IgD-negative memory B cell (primary cell): ENCODE measurements around the gene MORF4L1. TPM values are rescaled to one million over a fixed set of nuclear protein-coding genes. Genes with fewer than 3 reads are reported as not detected.
"Not testable (repeated sequence)": the region's sequence is repeated elsewhere in the genome, so short reads cannot be mapped to it uniquely, and the experiment has no call there.

Source experiments
- H3K27ac Mint-ChIP-seq, 3 donors: one replicate each; pipeline ENCODE4 v1.8.0; 2020 to 2022; ENCODE audit warnings: mild to moderate bottlenecking in 3 of 3, mixed read lengths in 3 of 3, moderate library complexity in 1 of 3
- H3K27me3 Mint-ChIP-seq: one replicate; pipeline ENCODE4 v1.8.0; 2021; ENCODE audit warnings: mixed read lengths
- H3K36me3 Mint-ChIP-seq: one replicate; pipeline ENCODE4 v1.8.0; 2020; ENCODE audit warnings: mild to moderate bottlenecking, mixed read lengths
- H3K4me1 Mint-ChIP-seq, 3 donors: one replicate each; pipeline ENCODE4 v1.8.0; 2020 to 2022; ENCODE audit warnings: mixed read lengths in 3 of 3, mild to moderate bottlenecking in 1 of 3
- H3K4me3 Mint-ChIP-seq, 4 donors: one replicate each; pipeline ENCODE4 v1.8.0; 2020 to 2022; ENCODE audit warnings: mild to moderate bottlenecking in 4 of 4, mixed read lengths in 4 of 4, moderate library complexity in 3 of 4
- H3K9me3 Mint-ChIP-seq, 3 donors: one replicate each; pipeline ENCODE4 v1.8.0; 2020 to 2021; ENCODE audit warnings: mixed read lengths in 3 of 3, mild to moderate bottlenecking in 1 of 3
- polyA plus RNA-seq: library from polyadenylated mRNA; unstranded; fragments of 300-500 nt; fragmentation: Illumina TruSeq; gene quantifications from one replicate; pipeline ENCODE4 v1.2.3, GENCODE V29; 2021

MORF4L1 gene
- polyA plus RNA-seq, 1 donor from 2014 or later, result 218 TPM

DNA sequence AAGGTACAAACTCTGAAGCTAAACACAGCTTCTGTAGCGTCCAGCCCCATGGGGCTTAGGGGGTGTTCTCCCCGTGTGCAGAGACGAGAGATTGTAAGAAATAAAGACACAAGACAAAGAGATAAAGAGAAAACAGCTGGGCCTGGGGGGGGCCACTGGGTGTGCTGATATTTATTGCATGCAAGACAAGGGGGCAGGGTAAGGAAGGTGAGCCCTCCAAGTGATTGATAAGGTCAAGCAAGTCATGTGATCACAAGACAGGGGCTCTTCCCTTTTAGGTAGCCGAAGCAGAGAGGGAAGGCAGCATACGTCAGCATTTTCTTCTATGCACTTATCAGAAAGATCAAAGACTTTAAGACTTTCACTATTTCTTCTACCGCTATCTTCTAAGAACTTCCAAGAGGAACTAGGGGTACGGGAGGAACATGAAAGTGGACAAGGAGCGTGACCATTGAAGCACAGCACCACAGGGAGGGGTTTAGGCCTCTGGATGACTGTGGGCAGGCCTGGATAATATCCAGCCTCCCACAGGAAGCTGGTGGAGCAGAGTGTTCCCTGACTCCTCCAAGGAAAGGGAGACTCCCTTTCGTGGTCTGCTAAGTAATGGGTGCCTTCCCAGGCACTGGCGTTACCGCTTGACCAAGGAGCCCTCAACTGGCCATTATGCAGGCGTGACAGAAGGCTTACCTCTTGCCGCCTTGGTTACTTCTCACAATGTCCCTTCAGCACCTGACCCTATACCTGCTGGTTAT is 29.8 kb downstream of the MORF4L1 start:
- H3K27me3 Mint-ChIP-seq, H3K4me1 Mint-ChIP-seq, H3K4me3 Mint-ChIP-seq, H3K9me3 Mint-ChIP-seq, H3K36me3 Mint-ChIP-seq: not testable (repeated sequence)
- H3K27ac Mint-ChIP-seq, result peak overlapping the region in 2 of 3 donors; percentile 22 to 54

GRCh38 chr15:78904599-78905358 is 32.1 kb downstream of the MORF4L1 start:
- no peaks in the 10 kb centered on the region for H3K9me3 Mint-ChIP-seq
- H3K27ac Mint-ChIP-seq, result peak overlapping the region in 1 of 3 donors; percentile 13
- no peak overlapping the region for H3K4me3 Mint-ChIP-seq
- H3K36me3 Mint-ChIP-seq, result peaks cover 2% of the 10 kb centered on the region
- H3K27me3 Mint-ChIP-seq, result no peaks in the 10 kb centered on the region
- H3K4me1 Mint-ChIP-seq, result peaks cover 11 to 16% (median 12%) of the 10 kb centered on the region in 3 donors

DNA sequence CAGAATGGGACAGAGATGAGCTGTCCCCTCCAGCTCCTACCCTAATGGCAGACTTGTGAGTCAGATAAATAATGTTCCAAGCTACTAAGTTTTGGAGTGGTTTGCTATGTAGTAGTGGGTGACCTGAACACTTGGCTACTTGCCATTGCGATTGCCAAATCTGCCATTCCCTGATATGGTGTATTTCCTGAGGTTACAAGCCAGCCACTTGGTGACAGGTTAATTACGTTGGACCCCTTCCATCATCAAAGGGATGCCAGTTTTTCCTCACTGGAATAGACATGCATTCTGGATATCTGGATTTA is 33.6 kb downstream of the MORF4L1 start:
- Mint-ChIP-seq H3K4me1 (peaks cover 14 to 19% (median 16%) of the 10 kb centered on the region in 3 donors), H3K9me3 (no peaks in the 10 kb centered on the region), H3K27me3 (no peaks in the 10 kb centered on the region), H3K27ac (no peak overlapping the region), H3K4me3 (no peak overlapping the region), H3K36me3 (peaks cover 2% of the 10 kb centered on the region)

DNA sequence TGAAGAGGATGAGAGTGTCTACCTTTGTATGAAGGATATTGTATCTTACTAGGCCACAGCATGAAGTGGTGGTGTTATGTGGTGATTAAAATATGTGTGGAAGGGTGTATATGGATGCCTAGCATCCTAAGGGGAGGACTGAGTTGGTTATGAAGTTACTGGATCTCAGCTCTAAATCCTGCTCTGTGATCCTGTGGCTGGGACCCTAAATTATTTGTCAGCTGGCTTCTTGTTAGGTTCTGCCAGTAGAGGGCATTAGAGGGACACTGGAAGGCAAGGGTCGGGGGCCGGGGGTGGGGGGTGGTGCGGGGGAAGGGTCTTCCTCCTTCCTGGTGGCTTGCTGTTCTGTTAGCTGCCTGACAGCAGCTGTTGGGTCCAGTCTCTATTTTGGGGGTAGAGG is 34.9 kb downstream of the MORF4L1 start:
- Mint-ChIP-seq H3K27me3 (no peaks in the 10 kb centered on the region), H3K4me1 (peaks cover 14 to 16% (median 15%) of the 10 kb centered on the region in 3 donors), H3K27ac (peak overlapping the region; percentile 21 to 55 (median 32)), H3K9me3 (no peaks in the 10 kb centered on the region), H3K36me3 (no peaks in the 10 kb centered on the region), H3K4me3 (no peak overlapping the region)

DNA sequence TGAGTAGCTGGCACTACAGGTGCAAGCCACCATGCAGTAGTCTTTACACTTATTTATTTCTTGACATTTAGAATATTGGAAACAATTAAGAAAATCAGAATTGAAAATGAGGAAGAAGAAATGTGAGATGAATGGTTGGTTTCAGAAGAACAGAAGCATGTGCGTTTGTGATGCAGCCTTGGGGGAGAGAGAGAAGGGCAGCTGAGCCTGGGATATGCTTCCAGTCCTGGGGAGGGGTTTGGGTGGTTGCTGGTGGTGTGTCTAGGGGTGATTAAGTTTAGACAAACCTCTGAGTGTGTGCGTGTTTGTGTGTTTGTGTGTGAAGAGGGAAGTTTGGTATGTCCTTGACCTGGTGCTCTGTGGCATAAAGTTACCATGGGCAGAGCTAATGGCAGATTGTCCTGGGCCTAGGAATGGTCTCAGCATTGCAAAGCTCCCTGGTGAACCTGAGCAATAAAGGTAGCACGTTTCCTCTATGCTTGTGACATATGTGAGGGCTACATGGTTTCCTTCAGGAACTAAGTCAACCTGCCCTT is 36.5 kb downstream of the MORF4L1 start:
- Mint-ChIP-seq H3K36me3 (no peaks in the 10 kb centered on the region), H3K9me3 (no peaks in the 10 kb centered on the region), H3K27me3 (no peaks in the 10 kb centered on the region), H3K4me3 (peak overlapping the region in 1 of 4 donors; percentile 39), H3K4me1 (peaks cover 14 to 16% (median 16%) of the 10 kb centered on the region in 3 donors), H3K27ac (no peak overlapping the region)

- H3K27ac Mint-ChIP-seq, result peak overlapping the region in 1 of 3 donors; percentile 9
- peaks cover 14 to 16% (median 16%) of the 10 kb centered on the region in 3 donors for H3K4me1 Mint-ChIP-seq
- no peaks in the 10 kb centered on the region for H3K27me3 Mint-ChIP-seq
- no peaks in the 10 kb centered on the region for H3K36me3 Mint-ChIP-seq
- no peak overlapping the region for H3K4me3 Mint-ChIP-seq
- H3K9me3 Mint-ChIP-seq, result no peaks in the 10 kb centered on the region
These were observed 37.1 kb downstream of the MORF4L1 start for GRCh38 chr15:78909791-78910228.

DNA sequence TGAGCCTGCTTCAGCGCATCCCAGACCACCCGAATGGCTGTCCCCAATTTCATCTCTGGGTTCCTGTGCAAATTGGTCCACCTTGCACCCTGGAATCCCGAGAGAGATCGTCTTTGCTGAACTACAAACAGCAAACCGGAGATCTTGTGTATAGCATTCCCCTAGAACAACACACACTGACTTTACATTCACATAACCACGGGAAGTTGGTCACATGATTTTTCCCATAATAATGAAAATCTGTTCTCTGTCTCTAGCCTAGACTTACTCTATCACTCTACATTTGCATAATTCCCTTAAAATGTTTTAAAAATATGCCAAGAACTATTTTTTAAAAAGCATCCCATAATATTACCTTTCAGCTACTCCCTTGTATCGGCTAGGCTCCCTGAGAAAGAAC is 37.6 kb downstream of the MORF4L1 start:
- H3K36me3 Mint-ChIP-seq, result no peaks in the 10 kb centered on the region
- no peak overlapping the region for H3K4me3 Mint-ChIP-seq
- H3K27me3 Mint-ChIP-seq, result no peaks in the 10 kb centered on the region
- H3K9me3 Mint-ChIP-seq, result no peaks in the 10 kb centered on the region
- peaks cover 14 to 18% (median 16%) of the 10 kb centered on the region in 3 donors for H3K4me1 Mint-ChIP-seq
- H3K27ac Mint-ChIP-seq, result peak overlapping the region in 1 of 3 donors; percentile 9

DNA sequence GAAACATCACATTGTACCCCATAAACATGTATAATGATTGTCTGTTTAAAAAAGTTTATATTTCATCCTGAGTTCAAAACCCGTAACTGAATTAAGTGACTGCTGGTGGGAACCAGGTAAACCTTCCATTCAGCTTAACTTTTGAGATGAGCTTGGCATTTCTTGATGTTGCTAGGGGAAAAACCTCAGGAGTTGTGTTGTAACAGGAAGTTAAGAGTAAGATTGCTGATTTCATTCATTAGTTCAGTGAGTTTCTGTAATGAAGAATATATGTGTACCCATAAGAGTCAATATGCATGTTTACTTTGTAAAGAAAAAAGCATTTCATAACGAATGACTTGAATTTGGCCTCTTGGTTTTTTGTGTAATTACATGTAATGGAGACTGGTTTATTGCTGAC is 39.6 kb downstream of the MORF4L1 start:
- H3K4me1 Mint-ChIP-seq, result peaks cover 11 to 22% (median 20%) of the 10 kb centered on the region in 3 donors
- no peak overlapping the region for H3K27ac Mint-ChIP-seq

DNA sequence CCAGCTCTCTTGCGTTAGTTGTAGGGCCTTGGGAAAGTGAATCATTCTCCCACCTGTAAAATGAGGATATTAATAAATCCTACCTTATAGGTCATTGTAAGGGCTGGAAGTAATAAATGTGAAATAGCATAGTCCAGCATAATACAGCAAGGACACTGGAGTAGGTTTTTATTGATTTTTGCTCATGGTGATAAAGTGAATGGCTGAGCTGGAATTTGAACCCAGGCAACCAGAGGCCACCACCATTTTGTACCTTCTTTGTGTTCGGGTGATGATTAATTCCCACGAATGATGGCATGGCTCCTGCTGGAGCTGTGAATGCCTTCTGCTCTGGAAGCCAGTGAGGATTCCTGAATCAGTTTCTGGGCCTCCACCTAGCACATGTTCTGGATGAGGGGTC is 40.3 kb downstream of the MORF4L1 start:
- no peak overlapping the region for H3K4me3 Mint-ChIP-seq
- H3K36me3 Mint-ChIP-seq, result no peaks in the 10 kb centered on the region
- H3K9me3 Mint-ChIP-seq, result no peaks in the 10 kb centered on the region
- no peak overlapping the region for H3K27ac Mint-ChIP-seq
- H3K27me3 Mint-ChIP-seq, result no peaks in the 10 kb centered on the region
- peaks cover 8 to 18% (median 17%) of the 10 kb centered on the region in 3 donors for H3K4me1 Mint-ChIP-seq

More for the DNA sequence above, 39.6 kb downstream of the MORF4L1 start:
- H3K27me3 Mint-ChIP-seq, result no peaks in the 10 kb centered on the region
- H3K36me3 Mint-ChIP-seq, result no peaks in the 10 kb centered on the region
- no peak overlapping the region for H3K4me3 Mint-ChIP-seq
- no peaks in the 10 kb centered on the region for H3K9me3 Mint-ChIP-seq

GRCh38 chr15:78914027-78914764 is 41.5 kb downstream of the MORF4L1 start:
- peaks cover 4 to 14% (median 11%) of the 10 kb centered on the region in 3 donors for H3K4me1 Mint-ChIP-seq
- no peaks in the 10 kb centered on the region for H3K36me3 Mint-ChIP-seq
- H3K9me3 Mint-ChIP-seq, result no peaks in the 10 kb centered on the region
- peak overlapping the region in 1 of 3 donors; percentile 35 for H3K27ac Mint-ChIP-seq
- no peaks in the 10 kb centered on the region for H3K27me3 Mint-ChIP-seq
- H3K4me3 Mint-ChIP-seq, result peak overlapping the region in 1 of 4 donors; percentile 81

DNA sequence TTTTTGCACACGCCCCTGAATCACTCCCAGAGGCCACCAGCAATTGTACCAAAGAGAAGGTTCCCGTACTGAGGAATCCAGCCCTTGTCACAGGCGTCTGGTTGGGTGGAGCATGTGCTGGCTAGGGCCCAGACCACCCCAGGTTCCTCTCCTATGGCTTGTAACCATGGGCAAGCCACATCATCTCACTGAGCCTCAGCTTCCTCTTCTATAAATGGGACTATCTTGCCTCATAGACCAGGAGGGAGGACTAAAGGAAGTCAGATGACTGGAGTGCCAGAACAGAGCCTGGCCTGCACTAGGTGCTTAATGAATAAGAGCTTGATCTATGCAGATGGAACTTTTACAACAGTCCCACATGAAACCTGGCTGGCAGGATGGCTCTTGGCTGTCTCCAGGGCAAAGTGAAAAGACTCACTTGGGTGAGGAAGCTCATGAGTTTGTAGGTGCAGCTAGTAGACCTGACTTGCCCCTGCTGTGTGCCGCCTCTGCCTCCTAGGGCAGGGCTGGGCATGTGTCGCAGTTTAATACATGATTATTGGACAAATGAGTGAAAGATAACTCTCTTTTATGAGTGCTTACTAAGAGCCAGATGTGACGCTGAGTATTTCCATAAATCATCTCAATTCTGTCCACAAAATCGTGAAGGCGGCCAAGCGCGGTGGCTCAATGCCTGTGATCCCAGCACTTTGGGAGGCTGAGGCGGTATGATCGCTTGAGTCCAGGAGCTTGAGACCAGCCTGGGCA is 42.8 kb downstream of the MORF4L1 start:
- Mint-ChIP-seq H3K4me1 (peaks cover 0 to 9% (median 8%) of the 10 kb centered on the region in 3 donors), H3K27ac (peak overlapping the region in 2 of 3 donors; percentile 13 to 53), H3K9me3 (no peaks in the 10 kb centered on the region), H3K4me3 (no peak overlapping the region), H3K36me3 (no peaks in the 10 kb centered on the region), H3K27me3 (no peaks in the 10 kb centered on the region)

DNA sequence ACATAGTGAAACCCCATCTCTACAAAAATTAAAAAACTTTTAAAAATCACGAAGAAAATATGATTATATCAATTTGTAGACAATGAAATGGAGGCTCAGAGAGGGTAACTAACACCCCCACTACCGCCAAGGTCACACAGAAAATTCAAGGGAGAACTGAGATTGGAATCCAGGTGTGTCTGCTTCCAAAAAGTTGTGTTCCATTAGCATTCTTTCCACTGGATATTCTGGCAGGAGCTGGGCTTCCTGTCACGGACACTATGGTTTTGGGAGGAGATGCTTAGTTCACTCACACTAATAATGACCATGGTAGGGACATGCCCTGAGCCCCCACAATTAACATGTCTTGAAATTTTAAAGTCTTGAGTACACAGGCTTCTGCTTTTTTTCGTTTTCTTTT is 43.4 kb downstream of the MORF4L1 start:
- H3K4me1 Mint-ChIP-seq, result peaks cover 0 to 10% (median 7%) of the 10 kb centered on the region in 3 donors
- no peak overlapping the region for H3K27ac Mint-ChIP-seq

GRCh38 chr15:78917888-78918287 is 45.2 kb downstream of the MORF4L1 start:
- H3K27ac Mint-ChIP-seq, result peak overlapping the region in 1 of 3 donors; percentile 53

More for the DNA sequence above, 43.4 kb downstream of the MORF4L1 start:
- Mint-ChIP-seq H3K9me3 (no peaks in the 10 kb centered on the region), H3K4me3 (no peak overlapping the region), H3K36me3 (peaks cover 1% of the 10 kb centered on the region), H3K27me3 (no peaks in the 10 kb centered on the region)

DNA sequence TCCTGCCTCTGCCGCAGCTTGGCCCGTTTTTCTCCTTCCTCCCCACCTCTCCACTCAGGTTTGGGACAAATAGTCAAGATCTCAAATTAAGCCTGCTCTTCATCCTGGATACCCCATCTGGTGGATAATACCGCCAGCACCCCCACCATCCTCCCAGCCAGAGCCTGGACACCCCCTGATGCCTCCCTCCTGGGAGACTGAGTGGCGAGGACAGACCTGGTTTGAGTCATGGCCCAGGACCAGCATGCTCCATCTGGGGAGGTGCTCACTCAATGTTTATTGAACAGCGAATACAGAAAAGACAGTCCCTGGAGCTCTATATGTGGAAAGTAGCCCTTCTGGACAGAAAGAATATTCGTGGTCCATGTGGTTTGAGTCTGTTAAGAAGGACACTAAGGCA is 48.8 kb downstream of the MORF4L1 start:
- H3K9me3 Mint-ChIP-seq, result no peaks in the 10 kb centered on the region
- H3K4me1 Mint-ChIP-seq, result peaks cover 0 to 12% (median 5%) of the 10 kb centered on the region in 3 donors
- H3K27ac Mint-ChIP-seq, result peak overlapping the region; percentile 51 to 89 (median 80)
- no peaks in the 10 kb centered on the region for H3K27me3 Mint-ChIP-seq
- peaks cover 5% of the 10 kb centered on the region for H3K36me3 Mint-ChIP-seq
- peak overlapping the region in 1 of 4 donors; percentile 26 for H3K4me3 Mint-ChIP-seq

More at GRCh38 chr15:78917888-78918287, 45.2 kb downstream of the MORF4L1 start:
- Mint-ChIP-seq H3K27me3 (no peaks in the 10 kb centered on the region), H3K4me1 (peaks cover 0 to 9% (median 8%) of the 10 kb centered on the region in 3 donors), H3K9me3 (no peaks in the 10 kb centered on the region), H3K4me3 (no peak overlapping the region), H3K36me3 (peaks cover 2% of the 10 kb centered on the region)
